ENCODE data around the gene NDE1.

- no peak for TF ChIP-seq YY1 (IDR thresholded peaks at IDR 0.05; ENCODE audit: low read depth)
- no peak for TF ChIP-seq FOXM1 (IDR thresholded peaks at IDR 0.05; ENCODE audit: borderline replicate concordance, low read depth)
- TF ChIP-seq EP300 (IDR thresholded peaks at IDR 0.05; ENCODE audit: borderline replicate concordance), result no peak
- no peak for TF ChIP-seq ZBTB7A (IDR thresholded peaks at IDR 0.05; ENCODE audit: low read depth)
- TF ChIP-seq CEBPB (IDR thresholded peaks at IDR 0.05), result no peak
- no peak for TF ChIP-seq RAD21 (IDR thresholded peaks at IDR 0.05; ENCODE audit: low read depth)
- no peak for TF ChIP-seq NFIC (IDR thresholded peaks at IDR 0.05)
These were observed 71.0 kb downstream of the NDE1 start for GRCh38 chr16:15721018-15721417.
